Progenitor cell of endocrine pancreas (in vitro differentiated cells): Measurements from ENCODE around the gene GRM3. TPM values are rescaled to one million over a fixed set of nuclear protein-coding genes. Genes with fewer than 3 reads are reported as not detected.

Experiments
- DNase-seq: peaks from one replicate; pipeline ENCODE4 v3.0.0; 2021; ENCODE audit warnings: low spot score; ENCODE audit not compliant: unreplicated experiment
- H3K27ac Mint-ChIP-seq: 2 replicates; pipeline ENCODE4 v1.8.0; 2021; ENCODE audit warnings: mild to moderate bottlenecking, moderate library complexity, mixed read lengths
- H3K27me3 Mint-ChIP-seq: 2 replicates; pipeline ENCODE4 v1.8.0; 2021; ENCODE audit warnings: mixed read lengths
- H3K36me3 Mint-ChIP-seq: 2 replicates; pipeline ENCODE4 v1.8.0; 2022; ENCODE audit warnings: mixed read lengths; ENCODE audit not compliant: insufficient read depth
- H3K4me1 Mint-ChIP-seq: 2 replicates; pipeline ENCODE4 v1.8.0; 2021; ENCODE audit warnings: low read depth, mixed read lengths
- H3K4me3 Mint-ChIP-seq: 2 replicates; pipeline ENCODE4 v1.8.0; 2021; ENCODE audit warnings: low read depth, mild to moderate bottlenecking, moderate library complexity, mixed read lengths
- H3K9me3 Mint-ChIP-seq: 2 replicates; pipeline ENCODE4 v1.8.0; 2021; ENCODE audit warnings: low read depth, mixed read lengths
- CTCF ChIP-seq: fragments of 200-600 bp; sonication (generic); IDR thresholded peaks from one replicate; pipeline ENCODE4 v1.5.0; 2021; ENCODE audit warnings: antibody characterized with exemption, mild to moderate bottlenecking; ENCODE audit not compliant: unreplicated experiment
- total RNA-seq: library from RNA; stranded (reverse); gene quantifications from 2 replicates; pipeline ENCODE4 v1.2.1, GENCODE V29; 2021

GRM3 gene
- total RNA-seq, 1 donor from 2014 or later, result 1.4 TPM

GRCh38 chr7:86745013-86745745 lies 101.5 kb downstream of the GRM3 start:
- no peaks in the 10 kb centered on the region for H3K36me3 Mint-ChIP-seq
- H3K4me1 Mint-ChIP-seq, result peaks cover 11% of the 10 kb centered on the region
- DNase-seq, result no peak
- H3K27ac Mint-ChIP-seq, result no peak overlapping the region
- no peaks in the 10 kb centered on the region for H3K27me3 Mint-ChIP-seq
- no peaks in the 10 kb centered on the region for H3K9me3 Mint-ChIP-seq
- no peak overlapping the region for H3K4me3 Mint-ChIP-seq
- TF ChIP-seq CTCF, result no peak

- no peaks in the 10 kb centered on the region for H3K27me3 Mint-ChIP-seq
- H3K27ac Mint-ChIP-seq, result no peak overlapping the region
- no peaks in the 10 kb centered on the region for H3K9me3 Mint-ChIP-seq
- TF ChIP-seq CTCF, result no peak
- no peak overlapping the region for H3K4me3 Mint-ChIP-seq
- H3K4me1 Mint-ChIP-seq, result peaks cover 18% of the 10 kb centered on the region
- H3K36me3 Mint-ChIP-seq, result no peaks in the 10 kb centered on the region
- DNase-seq, result no peak
Measured at GRCh38 chr7:86747698-86748097, 104.0 kb downstream of the GRM3 start.

DNA sequence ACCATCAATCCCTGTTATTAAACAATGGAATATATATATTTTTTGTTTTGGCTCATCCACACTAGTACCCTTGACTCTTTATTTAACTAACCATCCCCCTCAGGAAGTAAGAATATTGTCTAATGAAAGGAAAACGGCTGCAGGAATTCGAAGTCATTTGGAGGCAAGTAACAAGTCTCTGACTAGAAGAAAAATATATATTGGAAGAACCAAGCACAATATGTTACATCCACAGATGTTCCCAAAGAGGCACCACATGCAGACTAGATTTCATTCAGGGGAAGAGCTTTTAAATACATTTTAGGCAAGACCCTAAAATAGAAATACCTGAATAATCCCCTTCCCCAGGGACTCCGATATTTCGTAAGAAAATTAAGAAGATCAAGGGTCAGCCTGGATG lies 104.5 kb downstream of the GRM3 start:
- no peak for DNase-seq
- Mint-ChIP-seq H3K9me3 (no peaks in the 10 kb centered on the region), H3K27ac (no peak overlapping the region), H3K4me1 (peaks cover 18% of the 10 kb centered on the region), H3K36me3 (no peaks in the 10 kb centered on the region), H3K4me3 (no peak overlapping the region), H3K27me3 (no peaks in the 10 kb centered on the region)
- no peak for TF ChIP-seq CTCF

GRCh38 chr7:86748843-86749719 lies 105.4 kb downstream of the GRM3 start:
- H3K27me3 Mint-ChIP-seq, result no peaks in the 10 kb centered on the region
- no peak overlapping the region for H3K27ac Mint-ChIP-seq
- no peak for DNase-seq

More at GRCh38 chr7:86748843-86749719, 105.4 kb downstream of the GRM3 start:
- Mint-ChIP-seq H3K4me1 (peaks cover 18% of the 10 kb centered on the region), H3K4me3 (no peak overlapping the region), H3K9me3 (no peaks in the 10 kb centered on the region), H3K36me3 (no peaks in the 10 kb centered on the region)
- no peak for TF ChIP-seq CTCF
